PC-9 (cell line): ENCODE measurements around the gene RPL15. TPM values are rescaled to one million over a fixed set of nuclear protein-coding genes. Genes with fewer than 3 reads are reported as not detected.
"Not testable (repeated sequence)": the region's sequence is repeated elsewhere in the genome, so short reads cannot be mapped to it uniquely, and the experiment has no call there.

ENCODE experiments used
- BruUV-seq: library from RNA; stranded (reverse); fragments of 400-500 nt; replicated peaks from 2 replicates; lab custom pipeline; 2021; lab: Mats Ljungman, UMichigan
- CTCF ChIA-PET: fragments of 300-600 bp; sonication (Branson Sonifier 250); formaldehyde crosslinking; loops from one replicate; lab custom pipeline; 2022; ENCODE audit warnings: antibody characterized with exemption; lab: Charles Lee
- POLR2A ChIA-PET: fragments of 300-600 bp; sonication (Branson Sonifier 250); formaldehyde crosslinking; loops from one replicate; lab custom pipeline; 2022; ENCODE audit warnings: antibody characterized with exemption; ENCODE audit not compliant: unreplicated experiment; lab: Charles Lee
- DNase-seq, 2 experiments: peaks; one replicate each; pipeline versions ENCODE4 v3.0.0 to v3.0.0-alpha.2; 2015 to 2022; ENCODE audit warnings: mixed read lengths in 1 of 2
- H2AFZ ChIP-seq: fragments of 200-600 bp; sonication (generic); 2 replicates; pipeline ENCODE4 v1.8.1; 2017; ENCODE audit warnings: antibody characterized with exemption
- H3F3A ChIP-seq: fragments of 200-600 bp; sonication (generic); 2 replicates; pipeline ENCODE4 v1.8.1; 2017; ENCODE audit warnings: antibody characterized with exemption, mild to moderate bottlenecking, low read depth; ENCODE audit not compliant: insufficient read depth
- H3K27ac ChIP-seq: fragments of 200-600 bp; sonication (generic); 2 replicates; pipeline ENCODE4 v1.6.1; 2016; ENCODE audit warnings: mixed run types
- H3K27me3 ChIP-seq: fragments of 200-600 bp; sonication (generic); 2 replicates; pipeline ENCODE4 v1.6.1; 2016; ENCODE audit warnings: low read depth, mixed run types; ENCODE audit not compliant: insufficient read depth
- H3K36me3 ChIP-seq: fragments of 200-600 bp; sonication (generic); 2 replicates; pipeline ENCODE4 v1.6.1; 2016; ENCODE audit warnings: low read depth, mixed run types
- H3K4me1 ChIP-seq: fragments of 200-600 bp; sonication (generic); replicated peaks from 2 replicates; pipeline ENCODE4 v1.6.1; 2016; ENCODE audit warnings: mixed run types; ENCODE audit not compliant: insufficient read depth
- H3K4me2 ChIP-seq: fragments of 200-600 bp; sonication (generic); 2 replicates; pipeline ENCODE4 v1.6.1; 2017; ENCODE audit warnings: mixed run types
- H3K4me3 ChIP-seq: fragments of 200-600 bp; sonication (generic); 2 replicates; pipeline ENCODE4 v1.6.1; 2016; ENCODE audit warnings: mixed run types
- H3K79me2 ChIP-seq: fragments of 200-600 bp; sonication (generic); 2 replicates; pipeline ENCODE4 v1.6.1; 2017; ENCODE audit warnings: low read depth, mixed run types
- H3K9me2 ChIP-seq: fragments of 200-600 bp; sonication (generic); 2 replicates; pipeline ENCODE4 v1.8.1; 2017; ENCODE audit warnings: mild to moderate bottlenecking; ENCODE audit not compliant: insufficient read depth
- H3K9me3 ChIP-seq: fragments of 200-600 bp; sonication (generic); 2 replicates; pipeline ENCODE4 v1.8.1; 2016; ENCODE audit warnings: low read depth; ENCODE audit not compliant: insufficient read depth
- H4K20me1 ChIP-seq: fragments of 200-600 bp; sonication (generic); 2 replicates; pipeline ENCODE4 v1.8.1; 2017; ENCODE audit not compliant: insufficient read depth
- CTCF ChIP-seq: fragments of 200-600 bp; sonication (generic); conservative IDR thresholded peaks from 2 replicates; pipeline ENCODE4 v1.6.1; 2017; ENCODE audit warnings: mixed run types, antibody characterized with exemption, mild to moderate bottlenecking, moderate library complexity
- EZH2 ChIP-seq: fragments of 200-600 bp; sonication (generic); IDR thresholded peaks from 2 replicates; pipeline ENCODE4 v1.8.0; 2017; ENCODE audit warnings: antibody characterized with exemption, low read depth
- intact Hi-C: fragments of 100-400 bp; cut with micrococcal nuclease; formaldehyde crosslinking; loops from one replicate; pipeline ENCODE4 v1.10.0; 2022; ENCODE audit not compliant: unreplicated experiment
- total RNA-seq: library from RNA; stranded (reverse); gene quantifications from 2 replicates; pipeline ENCODE4 v1.2.3, GENCODE V29; 2021

Gene RPL15
- total RNA-seq, 1 experiment from 2014 or later, result 1,784 TPM

- peak overlapping the region; percentile 90 for H3K4me2 ChIP-seq
- no peak overlapping the region for H3K27ac ChIP-seq
- intact Hi-C loops, result loop anchor here (10.0 kb wide), 1 partner anchor 321 kb away; no protein-coding TSS in a partner anchor
- peaks cover 72% of the 10 kb centered on the region for H3K79me2 ChIP-seq
- H2AFZ ChIP-seq, result no peak overlapping the region
- no peak for DNase-seq
- peaks cover 19% of the 10 kb centered on the region for H3K36me3 ChIP-seq
- ChIA-PET CTCF (no interaction called here), POLR2A (no interaction called here)
- no peaks in the 10 kb centered on the region; the same call in 1 of the 2 replicates for H3K9me2 ChIP-seq
- H3K4me3 ChIP-seq, result peak overlapping the region; percentile 91; the same call in 1 of the 2 replicates
- BruUV-seq, result no TSS peak
- H3K9me3 ChIP-seq, result no peaks in the 10 kb centered on the region
- peaks cover 32% of the 10 kb centered on the region for H3K4me1 ChIP-seq
- H4K20me1 ChIP-seq, result peaks cover 15% of the 10 kb centered on the region
- H3K27me3 ChIP-seq, result no peaks in the 10 kb centered on the region
- TF ChIP-seq EZH2, result no peak
- TF ChIP-seq CTCF, result no peak
- peaks cover 20% of the 10 kb centered on the region for H3F3A ChIP-seq
These were observed 2.8 kb upstream of the RPL15 start for GRCh38 chr3:23913873-23914743.

- ChIA-PET CTCF (interaction anchor here (0.5 kb wide), 1 partner anchor 103 kb away, joined by 3 read pairs; no protein-coding TSS in a partner anchor), POLR2A (no interaction called here)
- H3K79me2 ChIP-seq, result peaks cover 87% of the 10 kb centered on the region
- H4K20me1 ChIP-seq, result peaks cover 30% of the 10 kb centered on the region
- peak overlapping the region; percentile 84 for H3K27ac ChIP-seq
- H3K9me3 ChIP-seq, result no peaks in the 10 kb centered on the region
- H3K4me2 ChIP-seq, result peak overlapping the region; percentile 90
- intact Hi-C loops, result loop anchor here (10.0 kb wide), 1 partner anchor 319 kb away; no protein-coding TSS in a partner anchor
- H2AFZ ChIP-seq, result peak overlapping the region; percentile 89
- no peaks in the 10 kb centered on the region for H3K27me3 ChIP-seq
- TF ChIP-seq CTCF (no peak), EZH2 (no peak)
- H3K9me2 ChIP-seq, result no peaks in the 10 kb centered on the region; the same call in 1 of the 2 replicates
- peaks cover 33% of the 10 kb centered on the region for H3K36me3 ChIP-seq
- peaks cover 35% of the 10 kb centered on the region for H3F3A ChIP-seq
- peak overlapping the region; percentile 91 for H3K4me3 ChIP-seq
- BruUV-seq, result no TSS peak
- DNase-seq, result no peak
- peaks cover 47% of the 10 kb centered on the region for H3K4me1 ChIP-seq
These were observed 1.3 kb upstream of the RPL15 start for GRCh38 chr3:23915537-23916108.

- Histone ChIP-seq H3K4me1 (peaks cover 52% of the 10 kb centered on the region), H3K79me2 (peaks cover 88% of the 10 kb centered on the region), H3K36me3 (peaks cover 36% of the 10 kb centered on the region), H3K27ac (peak overlapping the region; percentile 84), H4K20me1 (peaks cover 34% of the 10 kb centered on the region), H3K9me3 (no peaks in the 10 kb centered on the region), H3K4me3 (peak overlapping the region; percentile 91), H2AFZ (peak overlapping the region; percentile 89), H3F3A (peaks cover 42% of the 10 kb centered on the region), H3K9me2 (no peaks in the 10 kb centered on the region; the same call in 1 of the 2 replicates), H3K4me2 (peak overlapping the region; percentile 90), H3K27me3 (no peaks in the 10 kb centered on the region)
- intact Hi-C loops, result loop anchor here (10.0 kb wide), 1 partner anchor 318 kb away; no protein-coding TSS in a partner anchor
- BruUV-seq, result TSS peak; percentile 75
- POLR2A ChIA-PET, result interaction anchor here (0.5 to 1.1 kb wide), 20 partner anchors 12 to 1201 kb away, joined by 3 to 11 read pairs (median 4); no protein-coding TSS in a partner anchor
- CTCF ChIA-PET, result interaction anchor here (0.5 to 0.7 kb wide), 2 partner anchors 12 to 1349 kb away, joined by 3 read pairs; no protein-coding TSS in a partner anchor
- DNase-seq, result no peak
- no peak for TF ChIP-seq CTCF
- TF ChIP-seq EZH2, result no peak
These were observed 613 bp upstream of the RPL15 start for GRCh38 chr3:23916152-23916885.

GRCh38 chr3:23917679-23918303, 859 bp downstream of the RPL15 start:
- Histone ChIP-seq H3K36me3 (peaks cover 36% of the 10 kb centered on the region), H3F3A (peaks cover 56% of the 10 kb centered on the region), H3K4me2 (peak overlapping the region; percentile 97), H4K20me1 (peaks cover 34% of the 10 kb centered on the region), H3K79me2 (peaks cover 77% of the 10 kb centered on the region), H3K27ac (peak overlapping the region; percentile 84), H3K4me3 (peak overlapping the region; percentile 91), H3K4me1 (peaks cover 52% of the 10 kb centered on the region)
- DNase-seq, result peak in 1 of 2 experiments; percentile 40
- H3K9me3 ChIP-seq, H3K9me2 ChIP-seq, H2AFZ ChIP-seq, BruUV-seq, H3K27me3 ChIP-seq, CTCF ChIA-PET: not testable (repeated sequence)
- POLR2A ChIA-PET, result interaction anchor here (0.6 kb wide), 1 partner anchor 1707 kb away, joined by 6 read pairs; no protein-coding TSS in a partner anchor
- intact Hi-C loops, result loop anchor here (1.0 to 10.0 kb wide), 3 partner anchors 28 to 317 kb away; partner anchors contain the start of gene NR1D2
